GM23338 (cell line): ENCODE measurements around the gene RNF150. TPM values are rescaled to one million over a fixed set of nuclear protein-coding genes. Genes with fewer than 3 reads are reported as not detected.

Experiments
- ATAC-seq: fragments of 200-7000 bp; cut with Tn5 transposase; 3 replicates; pipeline ENCODE4 v1.9.1; 2020
- DNase-seq: peaks from one replicate; pipeline ENCODE4 v3.0.0-alpha.2; 2015; ENCODE audit warnings: low spot score
- H2AFZ ChIP-seq: fragments of 200-600 bp; sonication (generic); 2 replicates; pipeline ENCODE4 v1.8.0; 2016; ENCODE audit warnings: antibody characterized with exemption, mild to moderate bottlenecking, moderate library complexity
- H3F3A ChIP-seq: fragments of 200-600 bp; sonication (generic); replicated peaks from 2 replicates; pipeline ENCODE4 v1.8.0; 2017; ENCODE audit warnings: antibody characterized with exemption, mixed run types, low read depth
- H3K27ac ChIP-seq: fragments of 200-600 bp; sonication (generic); 2 replicates; pipeline ENCODE4 v1.6.1; 2016; ENCODE audit warnings: low read depth
- H3K27me3 ChIP-seq: fragments of 200-600 bp; sonication (generic); 2 replicates; pipeline ENCODE4 v1.8.0; 2016; ENCODE audit warnings: mild to moderate bottlenecking, mixed run types, moderate library complexity; ENCODE audit not compliant: insufficient read depth
- H3K36me3 ChIP-seq: fragments of 200-600 bp; sonication (generic); 2 replicates; pipeline ENCODE4 v1.8.0; 2016; ENCODE audit warnings: mild to moderate bottlenecking; ENCODE audit not compliant: insufficient read depth
- H3K4me1 ChIP-seq: fragments of 200-600 bp; sonication (generic); 2 replicates; pipeline ENCODE4 v1.8.0; 2016; ENCODE audit warnings: mild to moderate bottlenecking, moderate library complexity; ENCODE audit not compliant: insufficient read depth
- H3K4me2 ChIP-seq: fragments of 200-600 bp; sonication (generic); 2 replicates; pipeline ENCODE4 v1.7.1; 2017; ENCODE audit warnings: mixed run types
- H3K4me3 ChIP-seq: fragments of 200-600 bp; sonication (generic); 2 replicates; pipeline ENCODE4 v1.6.1; 2016; ENCODE audit warnings: mixed run types
- H3K79me2 ChIP-seq: fragments of 200-600 bp; sonication (generic); replicated peaks from 2 replicates; pipeline ENCODE4 v1.8.0; 2017; ENCODE audit warnings: mild to moderate bottlenecking; ENCODE audit not compliant: insufficient read depth
- H3K9me2 ChIP-seq: fragments of 200-600 bp; sonication (generic); 2 replicates; pipeline ENCODE4 v1.8.0; 2017; ENCODE audit not compliant: insufficient read depth
- H4K20me1 ChIP-seq: fragments of 200-600 bp; sonication (generic); replicated peaks from 2 replicates; pipeline ENCODE4 v1.8.0; 2017; ENCODE audit warnings: mild to moderate bottlenecking; ENCODE audit not compliant: insufficient read depth
- H3K27ac Mint-ChIP-seq: 2 replicates; pipeline ENCODE4 v1.8.0; 2020; ENCODE audit warnings: inconsistent platforms, mild to moderate bottlenecking, moderate library complexity, mixed read lengths
- H3K27me3 Mint-ChIP-seq: 3 replicates; pipeline ENCODE4 v1.8.0; 2022; ENCODE audit warnings: low read depth, mild to moderate bottlenecking, moderate library complexity, mixed read lengths, inconsistent platforms; ENCODE audit not compliant: insufficient read depth, poor library complexity
- H3K36me3 Mint-ChIP-seq: 3 replicates; pipeline ENCODE4 v1.8.0; 2021; ENCODE audit warnings: low read depth, mild to moderate bottlenecking, inconsistent platforms, moderate library complexity, mixed read lengths
- H3K4me1 Mint-ChIP-seq: 3 replicates; pipeline ENCODE4 v1.8.0; 2020; ENCODE audit warnings: mild to moderate bottlenecking, inconsistent platforms, mixed read lengths
- H3K4me3 Mint-ChIP-seq: 3 replicates; pipeline ENCODE4 v1.8.0; 2021; ENCODE audit warnings: moderate library complexity, mild to moderate bottlenecking, inconsistent platforms, mixed read lengths
- H3K9me3 Mint-ChIP-seq: 3 replicates; pipeline ENCODE4 v1.8.0; 2020; ENCODE audit warnings: moderate library complexity, mild to moderate bottlenecking, inconsistent platforms, mixed read lengths
- CREB1 ChIP-seq: fragments of 250-450 bp; sonication (Bioruptor Pico); IDR thresholded peaks from 2 replicates; pipeline ENCODE4 v1.5.0; 2020; ENCODE audit warnings: low read depth, mild to moderate bottlenecking, moderate library complexity
- ETS1 ChIP-seq: IDR thresholded peaks from 2 replicates; pipeline ENCODE4 v1.6.1; 2016; ENCODE audit warnings: antibody characterized with exemption
- EZH2 ChIP-seq: fragments of 200-600 bp; sonication (generic); IDR thresholded peaks from one replicate; pipeline ENCODE4 v1.8.0; 2017; ENCODE audit warnings: antibody characterized with exemption, mild to moderate bottlenecking, low read depth; ENCODE audit not compliant: unreplicated experiment
- EZH2phosphoT487 ChIP-seq: fragments of 200-600 bp; sonication (generic); IDR thresholded peaks from one replicate; pipeline ENCODE4 v1.8.1; 2018; ENCODE audit warnings: antibody characterized with exemption; ENCODE audit not compliant: unreplicated experiment
- JUNB ChIP-seq: IDR thresholded peaks from one replicate; pipeline ENCODE4 v1.6.1; 2016; ENCODE audit warnings: antibody characterized with exemption; ENCODE audit not compliant: unreplicated experiment
- NANOG ChIP-seq: IDR thresholded peaks from 2 replicates; pipeline ENCODE4 v1.6.1; 2016; ENCODE audit warnings: antibody characterized with exemption, borderline replicate concordance
- POLR2AphosphoS5 ChIP-seq: IDR thresholded peaks from 2 replicates; pipeline ENCODE4 v1.6.1; 2016; ENCODE audit warnings: antibody characterized with exemption, low read depth
- STAT1 ChIP-seq: IDR thresholded peaks from one replicate; pipeline ENCODE4 v1.6.1; 2016; ENCODE audit warnings: antibody characterized with exemption; ENCODE audit not compliant: unreplicated experiment
- ZNF114 ChIP-seq: fragments of 250-450 bp; sonication (Bioruptor Pico); IDR thresholded peaks from 2 replicates; pipeline ENCODE4 v1.5.0; 2020; ENCODE audit warnings: mild to moderate bottlenecking, moderate library complexity
- ZNF331 ChIP-seq: fragments of 250-450 bp; sonication (Bioruptor Pico); IDR thresholded peaks from 2 replicates; pipeline ENCODE4 v1.5.0; 2020; ENCODE audit warnings: low read depth, mild to moderate bottlenecking, moderate library complexity
- ZNF462 ChIP-seq: fragments of 250-450 bp; sonication (Bioruptor Pico); IDR thresholded peaks from 2 replicates; pipeline ENCODE4 v1.5.0; 2020; ENCODE audit warnings: mild to moderate bottlenecking, moderate library complexity
- polyA plus RNA-seq: library from polyadenylated mRNA; unstranded; fragments of >200 nt; fragmentation: Nextera tagmentation; extraction: Ambion mirVana; gene quantifications from 2 replicates; pipeline ENCODE4 v1.2.1, GENCODE V29; 2016
- total RNA-seq: library from RNA; depleted of rRNA; stranded (reverse); fragments of >200 nt; shearing (Covaris generic); gene quantifications from 2 replicates; pipeline ENCODE4 v1.2.3, GENCODE V29; 2014
- TF ChIP-seq, protein P1 (sequence below), 2 experiments: fragments of 200-600 bp in 1 of 2; sonication (generic) in 1 of 2; conservative IDR thresholded peaks; 2 replicates each; pipeline versions ENCODE4 v1.5.1 to v1.6.1; 2016 to 2017; ENCODE audit warnings: antibody characterized with exemption in 2 of 2, low read depth in 2 of 2, mild to moderate bottlenecking in 2 of 2, moderate library complexity in 1 of 2
- TF ChIP-seq, protein P2 (sequence below): IDR thresholded peaks from one replicate; pipeline ENCODE4 v1.6.1; 2018; ENCODE audit warnings: antibody characterized with exemption; ENCODE audit not compliant: unreplicated experiment

Gene RNF150
- total and polyA plus RNA-seq, 2 experiments from 2014 or later: 1.3 to 6.1 TPM

GRCh38 chr4:140930011-140930410 lies 203.3 kb downstream of the RNF150 start:
- TF ChIP-seq POLR2AphosphoS5 (no peak), EZH2 (no peak), ETS1 (no peak), NANOG (no peak), CREB1 (CRISPR knock-in tag) (no peak), EZH2phosphoT487 (no peak), ZNF462 (CRISPR knock-in tag) (no peak), STAT1 (no peak), ZNF114 (CRISPR knock-in tag) (no peak), ZNF331 (CRISPR knock-in tag) (no peak), JUNB (no peak)
- TF ChIP-seq, protein P1, sequence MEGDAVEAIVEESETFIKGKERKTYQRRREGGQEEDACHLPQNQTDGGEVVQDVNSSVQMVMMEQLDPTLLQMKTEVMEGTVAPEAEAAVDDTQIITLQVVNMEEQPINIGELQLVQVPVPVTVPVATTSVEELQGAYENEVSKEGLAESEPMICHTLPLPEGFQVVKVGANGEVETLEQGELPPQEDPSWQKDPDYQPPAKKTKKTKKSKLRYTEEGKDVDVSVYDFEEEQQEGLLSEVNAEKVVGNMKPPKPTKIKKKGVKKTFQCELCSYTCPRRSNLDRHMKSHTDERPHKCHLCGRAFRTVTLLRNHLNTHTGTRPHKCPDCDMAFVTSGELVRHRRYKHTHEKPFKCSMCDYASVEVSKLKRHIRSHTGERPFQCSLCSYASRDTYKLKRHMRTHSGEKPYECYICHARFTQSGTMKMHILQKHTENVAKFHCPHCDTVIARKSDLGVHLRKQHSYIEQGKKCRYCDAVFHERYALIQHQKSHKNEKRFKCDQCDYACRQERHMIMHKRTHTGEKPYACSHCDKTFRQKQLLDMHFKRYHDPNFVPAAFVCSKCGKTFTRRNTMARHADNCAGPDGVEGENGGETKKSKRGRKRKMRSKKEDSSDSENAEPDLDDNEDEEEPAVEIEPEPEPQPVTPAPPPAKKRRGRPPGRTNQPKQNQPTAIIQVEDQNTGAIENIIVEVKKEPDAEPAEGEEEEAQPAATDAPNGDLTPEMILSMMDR (conservative IDR thresholded peaks at IDR 0.05; ENCODE audit: low read depth in 2 of 2): no peak
- TF ChIP-seq, protein P2, sequence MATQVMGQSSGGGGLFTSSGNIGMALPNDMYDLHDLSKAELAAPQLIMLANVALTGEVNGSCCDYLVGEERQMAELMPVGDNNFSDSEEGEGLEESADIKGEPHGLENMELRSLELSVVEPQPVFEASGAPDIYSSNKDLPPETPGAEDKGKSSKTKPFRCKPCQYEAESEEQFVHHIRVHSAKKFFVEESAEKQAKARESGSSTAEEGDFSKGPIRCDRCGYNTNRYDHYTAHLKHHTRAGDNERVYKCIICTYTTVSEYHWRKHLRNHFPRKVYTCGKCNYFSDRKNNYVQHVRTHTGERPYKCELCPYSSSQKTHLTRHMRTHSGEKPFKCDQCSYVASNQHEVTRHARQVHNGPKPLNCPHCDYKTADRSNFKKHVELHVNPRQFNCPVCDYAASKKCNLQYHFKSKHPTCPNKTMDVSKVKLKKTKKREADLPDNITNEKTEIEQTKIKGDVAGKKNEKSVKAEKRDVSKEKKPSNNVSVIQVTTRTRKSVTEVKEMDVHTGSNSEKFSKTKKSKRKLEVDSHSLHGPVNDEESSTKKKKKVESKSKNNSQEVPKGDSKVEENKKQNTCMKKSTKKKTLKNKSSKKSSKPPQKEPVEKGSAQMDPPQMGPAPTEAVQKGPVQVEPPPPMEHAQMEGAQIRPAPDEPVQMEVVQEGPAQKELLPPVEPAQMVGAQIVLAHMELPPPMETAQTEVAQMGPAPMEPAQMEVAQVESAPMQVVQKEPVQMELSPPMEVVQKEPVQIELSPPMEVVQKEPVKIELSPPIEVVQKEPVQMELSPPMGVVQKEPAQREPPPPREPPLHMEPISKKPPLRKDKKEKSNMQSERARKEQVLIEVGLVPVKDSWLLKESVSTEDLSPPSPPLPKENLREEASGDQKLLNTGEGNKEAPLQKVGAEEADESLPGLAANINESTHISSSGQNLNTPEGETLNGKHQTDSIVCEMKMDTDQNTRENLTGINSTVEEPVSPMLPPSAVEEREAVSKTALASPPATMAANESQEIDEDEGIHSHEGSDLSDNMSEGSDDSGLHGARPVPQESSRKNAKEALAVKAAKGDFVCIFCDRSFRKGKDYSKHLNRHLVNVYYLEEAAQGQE: no peak

More at GRCh38 chr4:140930011-140930410, 203.3 kb downstream of the RNF150 start:
- H3K27ac Mint-ChIP-seq: no peak overlapping the region
- Histone ChIP-seq H3K4me3 (no peak overlapping the region), H3K9me2 (no peaks in the 10 kb centered on the region), H2AFZ (no peak overlapping the region), H3K27ac (no peak overlapping the region), H3K79me2 (no peaks in the 10 kb centered on the region), H3K4me1 (peaks cover under 1% of the 10 kb centered on the region; the same call in 1 of the 2 replicates), H3K4me2 (no peak overlapping the region), H3K36me3 (no peaks in the 10 kb centered on the region), H4K20me1 (no peaks in the 10 kb centered on the region), H3K27me3 (no peaks in the 10 kb centered on the region), H3F3A (no peaks in the 10 kb centered on the region)
- H3K9me3 Mint-ChIP-seq: no peaks in the 10 kb centered on the region
- H3K4me3 Mint-ChIP-seq: no peak overlapping the region
- H3K27me3 Mint-ChIP-seq: peaks cover 8% of the 10 kb centered on the region
- H3K36me3 Mint-ChIP-seq: no peaks in the 10 kb centered on the region
- peaks cover 5% of the 10 kb centered on the region; the same call in 2 of the 3 replicates for H3K4me1 Mint-ChIP-seq
- DNase-seq: no peak
- no peak for ATAC-seq
